ENCODE results near the gene DMRTC1.
"Not testable (repeated sequence)": the region's sequence is repeated elsewhere in the genome, so short reads cannot be mapped to it uniquely, and the experiment has no call there.

Gene DMRTC1, protein sequence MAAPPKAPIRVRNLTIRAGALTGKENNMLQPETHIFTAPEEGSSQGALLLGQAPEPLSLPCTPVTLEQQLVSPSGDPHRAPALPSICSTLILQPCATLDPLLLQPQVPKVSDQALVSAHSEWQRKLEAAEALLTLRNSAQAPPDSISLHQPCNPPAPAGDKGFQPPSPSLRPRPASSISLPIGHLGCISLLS

DNA sequence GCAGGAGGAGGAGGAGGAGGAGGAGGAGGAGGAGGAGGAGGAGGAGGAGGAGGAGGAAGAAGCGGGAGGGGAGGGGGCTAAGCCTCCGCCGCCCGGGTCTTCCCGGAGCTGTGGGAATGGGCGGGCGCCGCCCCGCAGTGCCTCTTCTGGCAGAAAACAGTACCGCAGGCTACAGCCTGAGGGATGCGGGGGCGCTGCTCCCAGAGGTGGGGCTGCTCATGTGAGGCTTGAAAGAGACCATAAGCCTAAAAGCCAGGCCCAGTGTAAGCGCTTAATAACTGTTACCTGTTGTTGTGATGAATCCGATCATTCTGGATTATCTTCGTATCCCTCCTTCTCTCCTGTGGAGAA is at the start of gene DMRTC1:
Gene DMRTC1 (minus strand): TSS at position 19 of the 351 bp plus-strand sequence. CDS start 68,143 bp downstream, outside the sequence.
- DNase-seq, result not testable (repeated sequence)

DNA sequence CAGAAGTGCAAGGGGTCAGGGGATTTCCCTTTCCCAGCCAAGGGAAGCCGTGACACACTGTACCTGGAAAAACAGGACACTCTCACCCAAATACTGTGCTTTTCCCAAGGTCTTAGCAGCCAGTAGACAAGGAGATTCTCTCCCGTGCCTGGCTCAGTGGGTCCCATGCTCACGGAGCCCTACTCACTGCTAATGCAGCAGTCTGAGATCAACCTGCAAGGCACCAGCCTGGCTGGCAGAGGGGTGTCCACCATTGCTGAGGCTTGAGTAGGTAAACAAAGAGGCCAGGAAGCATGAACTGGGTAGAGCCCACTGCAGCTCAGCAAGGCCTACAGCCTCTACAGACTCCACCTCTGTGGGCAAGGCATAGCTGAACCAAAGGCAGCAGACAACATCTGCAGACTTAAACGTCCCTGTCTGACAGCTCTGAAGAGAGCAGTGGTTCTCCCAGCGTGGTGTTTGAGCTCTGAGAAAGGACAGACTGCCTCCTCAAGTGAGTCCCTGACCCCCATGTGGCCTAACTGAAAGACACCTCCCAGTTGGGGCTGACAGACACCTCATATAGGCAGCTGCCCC is 37.3 kb upstream of the DMRTC1 start:
- not testable (repeated sequence) for DNase-seq

DNA sequence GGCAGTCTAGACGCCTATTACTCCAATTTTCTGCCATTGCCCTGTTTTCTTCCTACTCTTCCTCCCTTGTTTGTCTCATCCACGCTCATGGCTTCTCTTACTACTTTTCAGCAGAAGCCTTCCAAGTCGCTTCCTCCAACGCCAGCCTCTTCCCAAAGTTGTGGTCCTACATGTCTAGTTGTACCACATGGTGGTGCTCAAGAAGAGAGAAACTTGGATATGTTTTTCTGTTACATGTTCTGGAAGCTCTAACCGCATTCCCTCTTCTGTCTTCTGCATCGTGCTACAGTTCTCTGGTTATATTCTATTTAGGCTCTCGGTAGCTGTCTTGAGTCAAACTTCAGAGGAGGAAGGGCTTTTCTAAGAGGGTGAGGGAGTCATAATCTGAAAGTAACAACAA is 31.2 kb upstream of the DMRTC1 start:
- DNase-seq, result not testable (repeated sequence)

DNA sequence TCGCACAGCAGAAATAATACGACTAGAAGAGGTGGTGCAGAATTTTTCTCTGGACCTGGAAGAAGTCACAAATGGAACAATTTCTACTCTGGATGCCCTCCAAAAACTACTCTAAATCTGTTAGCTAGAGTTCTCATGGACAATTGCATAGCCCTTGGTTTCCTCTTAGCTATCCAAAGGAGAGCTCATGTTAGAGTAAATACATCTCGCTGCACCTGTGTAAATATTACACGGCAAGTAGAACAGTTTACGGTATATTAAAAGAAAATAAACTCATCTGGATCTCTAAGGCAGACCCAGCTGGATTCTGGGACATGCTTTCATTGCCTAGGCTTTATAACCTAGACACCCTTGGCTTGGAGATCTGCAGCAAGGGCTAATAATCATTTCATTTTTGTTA is 28.2 kb upstream of the DMRTC1 start:
- not testable (repeated sequence) for DNase-seq

DNA sequence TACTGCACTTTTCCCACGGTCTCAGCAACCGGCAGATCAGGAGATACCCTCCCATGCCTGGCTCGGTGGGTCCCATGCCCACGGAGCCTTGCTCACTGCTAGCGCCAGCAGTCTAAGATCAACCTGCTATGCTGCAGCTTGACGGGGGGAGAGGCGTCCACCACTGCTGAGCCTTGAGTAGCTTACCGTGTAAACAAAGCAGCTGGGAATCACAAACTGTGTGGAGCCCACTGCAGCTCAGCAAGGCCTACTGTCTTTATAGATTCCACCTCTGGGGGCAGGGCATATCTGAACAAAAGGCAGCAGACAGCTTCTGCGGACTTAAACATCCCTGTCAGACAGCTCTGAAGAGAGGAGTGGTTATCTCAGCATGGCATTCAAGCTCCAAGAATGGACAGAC is 16.3 kb upstream of the DMRTC1 start:
- not testable (repeated sequence) for DNase-seq

DNA sequence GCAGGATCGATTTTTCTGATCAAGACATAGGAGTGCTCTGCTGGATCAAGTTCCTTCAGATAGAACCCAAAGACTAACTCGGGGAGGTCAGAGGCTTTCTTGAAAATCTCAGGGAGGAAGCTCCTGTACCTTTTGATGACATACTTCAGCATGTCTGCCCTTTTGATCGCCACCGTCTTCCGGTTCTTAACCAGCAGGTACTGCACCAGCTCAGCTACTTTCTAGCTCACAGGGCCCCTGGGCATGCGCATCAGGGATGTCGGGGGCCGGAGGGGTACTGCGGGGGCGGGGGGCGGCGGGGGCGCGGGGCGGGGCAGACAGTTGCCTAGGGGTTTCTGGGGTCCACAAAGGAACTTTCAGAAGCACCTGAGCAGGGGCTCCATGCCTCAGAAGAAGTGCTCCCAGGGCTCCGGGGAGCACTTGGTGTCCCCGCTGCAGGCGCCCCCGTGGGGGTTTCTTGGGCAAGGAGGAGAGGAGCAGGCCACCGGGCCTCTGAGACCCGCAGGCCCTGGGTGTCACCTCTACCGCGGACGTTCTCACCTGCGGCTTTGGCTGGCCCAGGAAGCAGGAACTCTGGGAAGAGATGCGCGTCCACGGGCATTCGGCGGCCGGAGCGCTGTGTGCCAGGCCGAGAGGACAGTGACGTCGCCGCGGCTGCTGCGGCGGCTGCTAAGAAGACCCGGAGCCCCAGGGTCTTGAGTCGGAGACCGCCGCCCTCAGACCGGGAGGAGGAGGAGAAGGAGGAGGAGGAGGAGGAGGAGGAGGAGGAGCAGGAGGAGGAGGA is 410 bp downstream of the DMRTC1 start:
- DNase-seq, result not testable (repeated sequence)

DNA sequence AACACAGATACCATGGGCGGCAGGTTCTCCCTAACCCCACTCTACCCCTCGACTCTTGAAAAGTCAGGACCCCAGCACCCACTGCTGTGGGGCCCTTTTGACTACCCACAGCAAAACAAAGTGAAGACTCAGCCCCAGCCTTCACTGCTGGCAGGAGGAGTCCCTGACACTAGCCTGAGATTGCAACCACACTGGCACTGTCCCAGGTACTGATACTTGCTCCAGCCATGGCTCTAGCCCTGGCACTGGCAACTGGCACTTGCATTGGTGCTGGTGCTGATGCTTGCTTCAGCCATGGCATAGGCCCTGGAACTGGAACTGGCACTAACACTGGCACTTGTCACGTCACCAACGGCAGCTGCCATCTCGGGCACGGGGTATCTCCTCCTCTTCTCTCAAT is 1.4 kb downstream of the DMRTC1 start:
- DNase-seq, result not testable (repeated sequence)

DNA sequence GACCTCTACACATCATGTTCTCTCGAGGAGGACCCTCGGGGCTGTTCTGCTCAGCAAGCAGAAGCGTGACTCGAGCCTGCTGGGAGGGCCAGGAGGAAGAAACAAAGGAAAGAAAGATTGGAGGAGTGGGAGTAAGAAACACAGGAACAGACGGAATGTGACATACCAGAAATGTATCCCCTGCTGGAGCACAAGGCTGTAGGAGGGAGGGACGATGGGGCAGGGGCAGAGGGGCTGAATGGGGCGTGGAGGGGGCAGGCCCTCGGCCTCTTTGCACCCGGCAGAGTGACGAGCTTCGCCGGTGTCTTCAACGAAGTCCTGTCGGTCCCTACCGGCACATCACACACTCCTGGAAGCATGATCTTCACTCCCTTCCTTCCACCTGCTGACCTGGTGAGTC is 5.7 kb downstream of the DMRTC1 start, which contains the start of gene FAM236A:
Gene FAM236A (plus strand): TSS at position 301 of the 400 bp plus-strand sequence. CDS start 57 bp downstream, at position 358.
- DNase-seq, result not testable (repeated sequence)

DNA sequence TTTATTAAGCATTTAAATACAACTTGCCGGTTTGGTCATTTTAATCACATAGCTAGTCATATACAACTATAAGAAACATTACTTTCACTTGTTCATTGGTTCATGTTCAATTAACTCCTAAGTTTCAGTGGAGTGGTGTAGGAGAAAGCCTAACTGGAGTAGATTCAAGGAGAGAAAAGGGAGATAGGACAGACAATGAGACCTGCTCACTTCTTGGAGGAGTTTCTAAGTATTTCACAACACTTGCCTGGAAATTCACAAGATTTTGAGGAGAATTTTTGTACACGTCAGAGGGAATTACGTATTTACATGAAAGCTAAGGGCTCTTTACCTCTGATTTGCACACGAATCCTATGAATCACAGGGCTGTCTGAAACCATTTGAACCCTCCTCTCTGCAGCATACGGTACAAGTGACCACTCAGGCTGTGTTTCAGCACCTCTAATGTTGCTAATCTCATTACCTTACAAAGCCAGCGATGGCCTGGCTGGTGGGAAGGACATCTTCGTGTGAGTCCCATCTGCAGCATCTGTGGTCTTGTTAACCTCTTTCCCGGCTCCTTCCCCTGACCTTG is 6.7 kb downstream of the DMRTC1 start:
- DNase-seq, result not testable (repeated sequence)

DNA sequence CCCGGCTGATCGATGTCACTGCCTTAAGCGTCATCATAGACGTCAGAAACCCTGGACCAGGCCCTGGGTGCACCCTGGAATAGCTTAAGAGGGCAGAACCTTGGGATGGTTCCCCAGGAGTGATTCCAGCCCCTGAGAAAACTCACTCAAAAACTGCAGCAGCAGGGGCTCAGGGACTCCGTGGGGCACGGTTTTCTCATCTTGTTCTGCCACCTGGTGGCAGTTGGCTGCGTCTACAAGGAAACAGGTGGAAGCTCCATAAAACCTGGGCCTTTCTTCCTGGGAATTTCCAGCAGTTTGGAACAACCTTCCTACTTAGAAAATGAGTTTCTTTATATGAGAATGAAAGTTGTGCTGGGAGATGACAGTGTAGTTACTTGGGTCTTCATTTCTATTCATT is 7.2 kb downstream of the DMRTC1 start:
- not testable (repeated sequence) for DNase-seq

DNA sequence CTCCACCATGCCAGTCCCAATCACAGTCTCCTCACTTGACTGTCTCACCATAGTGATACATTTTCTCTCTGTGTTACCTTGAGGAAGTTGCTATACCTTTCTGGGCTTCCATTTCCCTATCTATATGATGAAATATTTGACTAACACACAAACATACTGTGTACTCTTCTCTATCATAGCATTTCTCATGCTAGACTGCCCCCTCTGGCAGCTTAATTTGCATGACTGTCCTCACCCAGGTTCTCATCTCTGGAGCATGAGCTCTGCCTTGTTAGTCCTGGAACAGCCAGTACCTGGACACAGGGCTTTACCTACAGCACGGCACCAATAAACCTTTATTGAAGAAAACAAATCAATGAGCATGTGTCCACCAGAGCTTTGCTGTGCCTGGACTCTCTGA is 11.4 kb downstream of the DMRTC1 start:
- DNase-seq, result not testable (repeated sequence)

DNA sequence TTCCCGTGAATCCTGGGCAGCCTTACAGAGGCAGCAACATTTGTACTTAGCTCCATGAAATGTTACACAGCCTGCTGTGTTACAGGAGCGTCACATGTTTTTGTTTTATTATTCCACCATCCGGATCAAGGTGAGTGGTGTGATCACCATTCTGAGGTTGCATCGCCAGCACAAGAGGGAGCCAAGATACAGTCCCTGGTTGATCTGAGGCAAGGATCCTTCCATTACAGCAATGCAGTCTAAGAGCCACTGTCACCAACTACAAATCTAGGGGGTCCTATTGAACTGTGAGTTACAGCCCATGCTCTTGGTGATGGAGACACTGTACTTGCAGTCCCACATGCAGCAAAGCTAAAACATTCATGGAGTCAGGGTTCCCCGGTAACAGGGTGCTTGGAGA is 27.5 kb downstream of the DMRTC1 start:
- not testable (repeated sequence) for DNase-seq

DNA sequence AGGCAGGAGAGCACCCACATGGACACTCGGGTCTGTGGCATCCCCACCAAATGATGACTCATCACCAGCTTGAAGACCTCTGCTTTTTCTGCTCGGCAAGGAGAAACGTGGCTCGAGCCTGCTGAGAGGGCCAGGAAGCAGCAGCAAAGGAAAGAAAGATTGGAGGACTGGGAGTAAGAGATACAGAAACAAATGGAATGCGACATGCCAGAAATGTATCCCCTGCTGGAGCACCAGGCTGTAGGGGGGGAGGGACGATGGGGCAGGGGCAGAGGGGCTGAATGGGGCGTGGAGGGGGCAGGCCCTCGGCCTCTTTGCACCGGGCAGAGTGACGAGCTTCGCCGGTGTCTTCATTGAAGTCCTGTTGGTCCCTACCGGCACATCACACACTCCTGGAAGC is 31.3 kb downstream of the DMRTC1 start, which contains the start of gene FAM236C:
Gene FAM236C (plus strand): TSS at position 301 of the 400 bp plus-strand sequence. CDS start 100 bp downstream, outside the sequence.
- DNase-seq, result not testable (repeated sequence)

DNA sequence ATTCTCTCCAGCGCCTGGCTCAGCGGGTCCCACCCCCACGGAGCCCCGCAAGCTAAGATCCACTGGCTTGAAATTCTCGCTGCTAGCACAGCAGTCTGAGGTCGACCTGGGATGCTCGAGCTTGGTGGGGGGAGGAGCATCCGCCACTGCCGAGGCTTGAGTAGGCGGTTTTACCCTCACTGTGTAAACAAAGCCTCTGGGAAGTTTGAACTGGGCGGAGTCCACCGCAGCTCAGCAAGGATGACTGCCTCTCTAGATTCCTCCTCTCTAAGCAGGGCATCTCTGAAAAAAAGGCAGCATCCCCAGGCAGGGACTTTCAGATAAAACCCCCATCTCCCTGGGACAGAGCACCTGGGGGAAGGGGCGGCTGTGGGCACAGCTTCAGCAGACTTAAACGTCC is 53.9 kb downstream of the DMRTC1 start:
- not testable (repeated sequence) for DNase-seq

DNA sequence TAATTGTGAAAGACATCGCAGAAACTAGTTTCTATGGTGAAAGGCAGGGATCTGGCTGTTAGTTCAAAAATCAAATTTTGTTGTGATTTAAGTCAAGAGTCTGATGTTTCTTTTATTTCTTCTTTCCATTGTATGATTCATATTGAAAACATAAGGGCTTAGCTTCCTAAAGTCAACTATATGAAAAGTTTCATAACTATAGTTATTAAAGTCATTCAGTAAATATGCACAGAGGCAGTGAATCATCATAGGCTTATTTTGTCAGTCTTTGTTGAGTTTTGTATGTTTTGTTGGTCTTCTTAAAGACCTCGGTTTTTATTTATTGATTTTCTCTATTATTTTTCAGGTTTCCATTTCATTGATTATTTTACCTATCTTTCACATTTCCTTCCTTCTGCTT is 60.7 kb downstream of the DMRTC1 start:
- DNase-seq, result not testable (repeated sequence)

DNA sequence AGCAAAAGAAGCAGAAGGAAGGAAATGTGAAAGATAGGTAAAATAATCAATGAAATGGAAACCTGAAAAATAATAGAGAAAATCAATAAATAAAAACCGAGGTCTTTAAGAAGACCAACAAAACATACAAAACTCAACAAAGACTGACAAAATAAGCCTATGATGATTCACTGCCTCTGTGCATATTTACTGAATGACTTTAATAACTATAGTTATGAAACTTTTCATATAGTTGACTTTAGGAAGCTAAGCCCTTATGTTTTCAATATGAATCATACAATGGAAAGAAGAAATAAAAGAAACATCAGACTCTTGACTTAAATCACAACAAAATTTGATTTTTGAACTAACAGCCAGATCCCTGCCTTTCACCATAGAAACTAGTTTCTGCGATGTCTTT is 106.1 kb downstream of the DMRTC1 start:
- not testable (repeated sequence) for DNase-seq

DNA sequence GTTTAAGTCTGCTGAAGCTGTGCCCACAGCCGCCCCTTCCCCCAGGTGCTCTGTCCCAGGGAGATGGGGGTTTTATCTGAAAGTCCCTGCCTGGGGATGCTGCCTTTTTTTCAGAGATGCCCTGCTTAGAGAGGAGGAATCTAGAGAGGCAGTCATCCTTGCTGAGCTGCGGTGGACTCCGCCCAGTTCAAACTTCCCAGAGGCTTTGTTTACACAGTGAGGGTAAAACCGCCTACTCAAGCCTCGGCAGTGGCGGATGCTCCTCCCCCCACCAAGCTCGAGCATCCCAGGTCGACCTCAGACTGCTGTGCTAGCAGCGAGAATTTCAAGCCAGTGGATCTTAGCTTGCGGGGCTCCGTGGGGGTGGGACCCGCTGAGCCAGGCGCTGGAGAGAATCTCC is 112.9 kb downstream of the DMRTC1 start:
- not testable (repeated sequence) for DNase-seq
